Liver (tissue), 9 donors: ENCODE results near the gene PXMP4. TPM values are rescaled to one million over a fixed set of nuclear protein-coding genes. Genes with fewer than 3 reads are reported as not detected.

Experiments
- DNase-seq: peaks from one replicate; pipeline ENCODE4 v3.0.0-alpha.2; 2017; ENCODE audit warnings: low spot score
- H3K27ac ChIP-seq, 2 donors: one replicate each; pipeline ENCODE4 v1.7.0; 2013; ENCODE audit warnings: inconsistent platforms in 2 of 2, low read length in 2 of 2, control low read depth in 1 of 2, low read depth in 1 of 2, mild to moderate bottlenecking in 1 of 2
- H3K27me3 ChIP-seq, 4 donors: one replicate each; pipeline versions ENCODE4 v1.6.1 to v1.7.0; 2013; ENCODE audit warnings: low read length in 3 of 4, inconsistent platforms in 1 of 4, mild to moderate bottlenecking in 1 of 4, moderate library complexity in 1 of 4; ENCODE audit not compliant: control insufficient read depth in 4 of 4, insufficient read depth in 4 of 4
- H3K36me3 ChIP-seq, 4 donors: one replicate each; pipeline versions ENCODE4 v1.6.1 to v1.7.0; 2013; ENCODE audit warnings: low read length in 3 of 4, mild to moderate bottlenecking in 3 of 4, low read depth in 1 of 4, moderate library complexity in 1 of 4; ENCODE audit not compliant: control insufficient read depth in 4 of 4, insufficient read depth in 3 of 4
- H3K4me1 ChIP-seq, 4 donors: one replicate each; pipeline versions ENCODE4 v1.6.1 to v1.7.0; 2013; ENCODE audit warnings: low read length in 3 of 4, mild to moderate bottlenecking in 3 of 4, moderate library complexity in 1 of 4; ENCODE audit not compliant: control insufficient read depth in 4 of 4, insufficient read depth in 4 of 4
- H3K4me3 ChIP-seq, 3 donors: one replicate each; pipeline versions ENCODE4 v1.6.1 to v1.7.0; 2013; ENCODE audit warnings: low read length in 3 of 3, control low read depth in 1 of 3, low read depth in 1 of 3, mild to moderate bottlenecking in 1 of 3
- H3K9ac ChIP-seq, 2 donors: one replicate each; pipeline ENCODE4 v1.7.0; 2013; ENCODE audit warnings: low read length in 2 of 2, mild to moderate bottlenecking in 2 of 2, moderate library complexity in 2 of 2, control low read depth in 1 of 2, low read depth in 1 of 2
- H3K9me3 ChIP-seq, 4 donors: one replicate each; pipeline versions ENCODE4 v1.6.1 to v1.7.0; 2013; ENCODE audit warnings: low read length in 3 of 4; ENCODE audit not compliant: control insufficient read depth in 4 of 4
- EGR1 ChIP-seq, 2 donors: IDR thresholded peaks; 2 replicates each; pipeline ENCODE4 v1.6.1; 2016 to 2018; ENCODE audit warnings: antibody characterized with exemption in 2 of 2, low read depth in 2 of 2
- FOXA1 ChIP-seq: IDR thresholded peaks from 2 replicates; pipeline ENCODE4 v1.6.1; 2016; ENCODE audit warnings: antibody characterized with exemption
- FOXA2 ChIP-seq: IDR thresholded peaks from 2 replicates; pipeline ENCODE4 v1.6.1; 2016; ENCODE audit warnings: antibody characterized with exemption
- GABPA ChIP-seq, 2 donors: IDR thresholded peaks in 1 of 2; conservative IDR thresholded peaks in 1 of 2; 2 replicates each; pipeline ENCODE4 v1.6.1; 2016; ENCODE audit warnings: antibody characterized with exemption in 2 of 2, mild to moderate bottlenecking in 1 of 2, moderate library complexity in 1 of 2
- HNF4A ChIP-seq, 2 donors: conservative IDR thresholded peaks; 2 replicates each; pipeline ENCODE4 v1.6.1; 2016; ENCODE audit warnings: antibody characterized with exemption in 2 of 2, mild to moderate bottlenecking in 2 of 2
- JUND ChIP-seq, 2 donors: IDR thresholded peaks; 2 replicates each; pipeline ENCODE4 v1.6.1; 2016; ENCODE audit warnings: antibody characterized with exemption in 2 of 2
- NR2F2 ChIP-seq: IDR thresholded peaks from 2 replicates; pipeline ENCODE4 v1.6.1; 2016; ENCODE audit warnings: antibody characterized with exemption
- RAD21 ChIP-seq, 2 donors: IDR thresholded peaks; 2 replicates each; pipeline ENCODE4 v1.6.1; 2016; ENCODE audit warnings: antibody characterized with exemption in 2 of 2, mild to moderate bottlenecking in 2 of 2
- REST ChIP-seq: IDR thresholded peaks from 2 replicates; pipeline ENCODE4 v1.6.1; 2016; ENCODE audit warnings: antibody characterized with exemption, mild to moderate bottlenecking
- RXRA ChIP-seq, 2 donors: IDR thresholded peaks; 2 replicates each; pipeline ENCODE4 v1.6.1; 2017 to 2018; ENCODE audit warnings: antibody characterized with exemption in 2 of 2, mild to moderate bottlenecking in 1 of 2
- SP1 ChIP-seq: IDR thresholded peaks from 2 replicates; pipeline ENCODE4 v1.6.1; 2018; ENCODE audit warnings: antibody characterized with exemption, mild to moderate bottlenecking
- TAF1 ChIP-seq: conservative IDR thresholded peaks from 2 replicates; pipeline ENCODE4 v1.6.1; 2016; ENCODE audit warnings: antibody characterized with exemption, mild to moderate bottlenecking
- YY1 ChIP-seq: IDR thresholded peaks from 2 replicates; pipeline ENCODE4 v1.6.1; 2016; ENCODE audit warnings: antibody characterized with exemption, mild to moderate bottlenecking
- WGBS: extraction: QIAGEN DNeasy Blood & Tissue Kit; methylation state at CpG from one replicate; pipeline ENCODE4 v1.1.7; 2013; 5-methylcytosine and 5-hydroxymethylcytosine counted together
- polyA plus RNA-seq, 2 donors: library from polyadenylated mRNA; stranded (reverse) in 1 of 2; unstranded in 1 of 2; fragments of 200-250 nt in 1 of 2; fragments of >200 nt in 1 of 2; fragmentation: Nextera tagmentation in 1 of 2; extraction: Ambion mirVana in 1 of 2; gene quantifications; one replicate each; pipeline versions ENCODE4 v1.2.1 to v1.2.3, GENCODE V29; 2013 to 2015
- total RNA-seq, 2 donors: library from RNA; depleted of rRNA; stranded (reverse); fragments of >200 nt; gene quantifications; one replicate each; pipeline ENCODE4 v1.2.3, GENCODE V29; 2014
- TF ChIP-seq, protein P1 (sequence below): IDR thresholded peaks from 2 replicates; pipeline ENCODE4 v1.6.1; 2016; ENCODE audit warnings: antibody characterized with exemption
- TF ChIP-seq, protein P2 (sequence below): IDR thresholded peaks from 2 replicates; pipeline ENCODE4 v1.6.1; 2016; ENCODE audit warnings: antibody characterized with exemption
- donor health status: healthy.
- donor health status: healthy.
- donor health status: healthy.
- donor health status: healthy.
- donor health status: healthy.

PXMP4 gene
- total and polyA plus RNA-seq, 4 donors: 5.5 to 16.0 (median 9.3) TPM

GRCh38 chr20:33766686-33767085, 46.6 kb upstream of the PXMP4 start:
- Histone ChIP-seq H3K9me3 (no peaks in the 10 kb centered on the region), H3K4me3 (no peak overlapping the region), H3K27ac (no peak overlapping the region), H3K4me1 (no peaks in the 10 kb centered on the region), H3K9ac (no peak overlapping the region), H3K36me3 (peaks cover 0 to 11% (median 1%) of the 10 kb centered on the region in 4 donors), H3K27me3 (no peaks in the 10 kb centered on the region)
- TF ChIP-seq EGR1 (IDR thresholded peaks at IDR 0.05; ENCODE audit: low read depth in 2 of 2): no peak
- 98% methylated on average over 9 of the region's 9 CpGs for WGBS
- no peak for DNase-seq

- H3K9ac ChIP-seq: no peak overlapping the region
- no peaks in the 10 kb centered on the region for H3K4me1 ChIP-seq
- no peak for DNase-seq
- no peak overlapping the region for H3K27ac ChIP-seq
- H3K9me3 ChIP-seq: no peaks in the 10 kb centered on the region
- peaks cover 0 to 11% (median under 1%) of the 10 kb centered on the region in 4 donors for H3K36me3 ChIP-seq
- WGBS: 95% methylated on average over 5 of the region's 5 CpGs
- H3K4me3 ChIP-seq: no peak overlapping the region
- H3K27me3 ChIP-seq: no peaks in the 10 kb centered on the region
- no peak for TF ChIP-seq SP1
- TF ChIP-seq JUND (IDR thresholded peaks at IDR 0.05): no peak
- TF ChIP-seq, protein P1, sequence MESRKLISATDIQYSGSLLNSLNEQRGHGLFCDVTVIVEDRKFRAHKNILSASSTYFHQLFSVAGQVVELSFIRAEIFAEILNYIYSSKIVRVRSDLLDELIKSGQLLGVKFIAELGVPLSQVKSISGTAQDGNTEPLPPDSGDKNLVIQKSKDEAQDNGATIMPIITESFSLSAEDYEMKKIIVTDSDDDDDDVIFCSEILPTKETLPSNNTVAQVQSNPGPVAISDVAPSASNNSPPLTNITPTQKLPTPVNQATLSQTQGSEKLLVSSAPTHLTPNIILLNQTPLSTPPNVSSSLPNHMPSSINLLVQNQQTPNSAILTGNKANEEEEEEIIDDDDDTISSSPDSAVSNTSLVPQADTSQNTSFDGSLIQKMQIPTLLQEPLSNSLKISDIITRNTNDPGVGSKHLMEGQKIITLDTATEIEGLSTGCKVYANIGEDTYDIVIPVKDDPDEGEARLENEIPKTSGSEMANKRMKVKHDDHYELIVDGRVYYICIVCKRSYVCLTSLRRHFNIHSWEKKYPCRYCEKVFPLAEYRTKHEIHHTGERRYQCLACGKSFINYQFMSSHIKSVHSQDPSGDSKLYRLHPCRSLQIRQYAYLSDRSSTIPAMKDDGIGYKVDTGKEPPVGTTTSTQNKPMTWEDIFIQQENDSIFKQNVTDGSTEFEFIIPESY: no peak
- no peak for TF ChIP-seq RXRA (IDR thresholded peaks at IDR 0.05)
- TF ChIP-seq TAF1: no peak
- TF ChIP-seq NR2F2: no peak
- TF ChIP-seq FOXA1: no peak
- no peak for TF ChIP-seq EGR1 (IDR thresholded peaks at IDR 0.05; ENCODE audit: low read depth in 2 of 2)
- TF ChIP-seq REST: no peak
- TF ChIP-seq, protein P2, sequence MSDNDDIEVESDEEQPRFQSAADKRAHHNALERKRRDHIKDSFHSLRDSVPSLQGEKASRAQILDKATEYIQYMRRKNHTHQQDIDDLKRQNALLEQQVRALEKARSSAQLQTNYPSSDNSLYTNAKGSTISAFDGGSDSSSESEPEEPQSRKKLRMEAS: no peak
- TF ChIP-seq RAD21 (IDR thresholded peaks at IDR 0.05): no peak
- TF ChIP-seq FOXA2: no peak
- TF ChIP-seq HNF4A (conservative IDR thresholded peaks at IDR 0.05): no peak
- no peak for TF ChIP-seq YY1
- no peak for TF ChIP-seq GABPA (IDR thresholded peaks at IDR 0.05 in 1 of 2, conservative IDR thresholded peaks at IDR 0.05 in 1 of 2)
These were observed 45.5 kb upstream of the PXMP4 start for GRCh38 chr20:33765592-33765991.
